Transverse colon (tissue), 4 donors: Measurements from ENCODE around the gene MAGI2.

Source experiments
- POLR2AphosphoS5 ChIP-seq, 3 donors: sonication (generic); formaldehyde crosslinking; IDR thresholded peaks; one replicate each; pipeline ENCODE4 v1.6.1; 2016; ENCODE audit warnings: antibody characterized with exemption in 3 of 3
- TF ChIP-seq, protein P1 (sequence below), 5 experiments: fragments of 200-600 bp in 3 of 5; fragments of 450-650 bp in 2 of 5; sonication (generic) in 3 of 5; IDR thresholded peaks; 1 replicate in 2 of 5; 2 replicates in 3 of 5; pipeline ENCODE4 v1.5.1; 2016 to 2017; ENCODE audit warnings: antibody characterized with exemption in 5 of 5, inconsistent platforms in 3 of 5, mild to moderate bottlenecking in 2 of 5, moderate library complexity in 1 of 5

DNA sequence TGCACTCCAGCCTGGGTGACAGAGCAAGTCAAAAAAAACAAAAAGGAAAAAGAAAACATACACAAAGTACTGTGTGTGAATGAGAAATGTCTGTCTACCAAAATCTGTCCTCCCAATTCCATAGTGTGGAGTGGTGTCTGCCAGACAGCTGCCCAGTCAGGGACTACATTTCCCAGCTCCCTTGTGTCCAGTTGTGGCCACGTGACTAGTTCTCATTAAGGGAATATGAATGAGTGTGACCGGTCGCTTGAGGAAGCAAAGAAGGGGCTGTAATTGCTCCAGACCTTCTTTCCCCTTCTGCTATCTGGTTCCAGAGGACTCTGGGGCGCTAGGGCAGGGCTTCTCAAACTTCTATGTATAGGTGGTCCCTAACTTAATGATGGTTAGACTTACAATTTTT is 1450.8 kb downstream of the MAGI2 start:
- TF ChIP-seq, protein P1, sequence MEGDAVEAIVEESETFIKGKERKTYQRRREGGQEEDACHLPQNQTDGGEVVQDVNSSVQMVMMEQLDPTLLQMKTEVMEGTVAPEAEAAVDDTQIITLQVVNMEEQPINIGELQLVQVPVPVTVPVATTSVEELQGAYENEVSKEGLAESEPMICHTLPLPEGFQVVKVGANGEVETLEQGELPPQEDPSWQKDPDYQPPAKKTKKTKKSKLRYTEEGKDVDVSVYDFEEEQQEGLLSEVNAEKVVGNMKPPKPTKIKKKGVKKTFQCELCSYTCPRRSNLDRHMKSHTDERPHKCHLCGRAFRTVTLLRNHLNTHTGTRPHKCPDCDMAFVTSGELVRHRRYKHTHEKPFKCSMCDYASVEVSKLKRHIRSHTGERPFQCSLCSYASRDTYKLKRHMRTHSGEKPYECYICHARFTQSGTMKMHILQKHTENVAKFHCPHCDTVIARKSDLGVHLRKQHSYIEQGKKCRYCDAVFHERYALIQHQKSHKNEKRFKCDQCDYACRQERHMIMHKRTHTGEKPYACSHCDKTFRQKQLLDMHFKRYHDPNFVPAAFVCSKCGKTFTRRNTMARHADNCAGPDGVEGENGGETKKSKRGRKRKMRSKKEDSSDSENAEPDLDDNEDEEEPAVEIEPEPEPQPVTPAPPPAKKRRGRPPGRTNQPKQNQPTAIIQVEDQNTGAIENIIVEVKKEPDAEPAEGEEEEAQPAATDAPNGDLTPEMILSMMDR (IDR thresholded peaks at IDR 0.05) = no peak
- no peak for TF ChIP-seq POLR2AphosphoS5 (IDR thresholded peaks at IDR 0.05)
